ENCODE results near the gene MYH1.
"Not testable (repeated sequence)": the region's sequence is repeated elsewhere in the genome, so short reads cannot be mapped to it uniquely, and the experiment has no call there.

Gene MYH1

GRCh38 chr17:10518271-10519037, at the start of gene MYH1:
Gene MYH1 (minus strand): TSS chr17:10518542. CDS start chr17:10516642, 1,900 bp downstream.
- DNase-seq, result no peak

- DNase-seq, result no peak
These were observed 45.8 kb upstream of the MYH1 start for GRCh38 chr17:10563991-10564660.

- DNase-seq, result no peak
These were observed 39.7 kb upstream of the MYH1 start for GRCh38 chr17:10558049-10558448.

DNA sequence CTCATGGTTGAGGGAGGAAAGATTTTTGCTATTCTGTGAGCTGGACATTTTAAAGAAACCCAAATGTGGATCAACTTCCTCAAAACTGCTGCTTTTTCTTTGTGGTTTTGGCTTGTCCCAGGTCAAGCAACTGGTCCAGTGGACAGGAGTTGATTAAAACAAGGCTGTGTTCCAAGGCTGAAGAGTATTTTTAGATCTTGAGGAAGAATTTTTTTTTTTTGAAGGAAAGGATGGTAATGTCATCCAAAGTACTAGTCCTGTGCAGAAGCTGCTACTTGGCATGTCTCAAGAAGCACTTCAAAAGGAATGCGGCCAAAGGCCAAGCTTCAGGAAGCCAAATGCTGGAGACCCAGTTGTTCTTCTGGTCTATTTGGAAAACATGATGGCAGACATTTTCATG, 39.1 kb upstream of the MYH1 start:
- DNase-seq, result no peak

- DNase-seq, result no peak
These were observed 38.1 kb upstream of the MYH1 start for GRCh38 chr17:10556301-10557005.

DNA sequence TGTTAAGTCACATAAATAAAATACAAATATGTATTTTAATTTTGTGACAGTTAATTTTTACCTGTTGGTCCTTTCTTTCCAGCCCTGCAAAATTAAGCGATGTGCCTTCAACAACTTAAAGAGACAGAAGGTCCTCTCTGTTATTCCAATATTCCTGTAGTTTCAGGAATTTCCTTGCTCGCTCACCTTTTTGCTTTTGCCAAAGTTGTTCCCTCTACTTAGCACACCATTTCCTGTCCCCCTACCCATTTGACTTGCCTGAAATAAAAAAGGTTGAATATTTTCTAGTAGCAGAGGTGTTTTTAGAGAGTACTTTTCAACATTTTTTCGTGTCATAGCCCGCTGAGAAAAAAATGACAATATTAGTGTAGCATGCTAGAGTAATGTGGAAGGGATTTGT, 31.7 kb upstream of the MYH1 start:
- no peak for DNase-seq

- no peak for DNase-seq
These were observed 30.9 kb upstream of the MYH1 start, which contains the start of gene MYH2 for GRCh38 chr17:10549096-10549842. Gene MYH2 (minus strand): TSS chr17:10549658. CDS start chr17:10547920, 1,738 bp downstream.

- no peak for DNase-seq
These were observed 29.0 kb upstream of the MYH1 start for GRCh38 chr17:10547351-10547750.

- not testable (repeated sequence) for DNase-seq
These were observed 25.1 kb upstream of the MYH1 start for GRCh38 chr17:10543486-10543885.

GRCh38 chr17:10541179-10541578, 22.8 kb upstream of the MYH1 start:
- not testable (repeated sequence) for DNase-seq

GRCh38 chr17:10532026-10532425, 13.7 kb upstream of the MYH1 start:
- no peak for DNase-seq

- DNase-seq, result no peak
These were observed 9.1 kb upstream of the MYH1 start for GRCh38 chr17:10527419-10527818.

DNA sequence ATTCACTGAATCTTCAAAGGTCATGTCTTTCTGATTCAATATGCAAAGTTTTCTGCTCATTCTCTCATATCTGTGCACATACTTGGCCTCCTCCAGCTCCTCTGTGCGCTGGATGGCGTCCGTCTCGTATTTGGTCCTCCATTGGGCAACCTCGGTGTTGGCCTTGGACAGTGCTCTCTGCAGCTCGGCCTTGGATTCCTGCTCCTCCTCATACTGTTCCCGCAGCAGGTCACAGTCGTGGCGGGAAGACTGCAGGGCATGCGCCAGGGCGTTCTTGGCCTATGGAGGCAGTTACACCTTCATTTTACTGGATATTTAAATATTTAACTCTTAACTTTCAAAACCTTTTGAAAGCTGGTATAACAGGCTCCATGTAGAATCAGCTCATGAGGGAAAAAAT, 8.2 kb upstream of the MYH1 start:
- no peak for DNase-seq

- DNase-seq, result no peak
These were observed 4.7 kb upstream of the MYH1 start for GRCh38 chr17:10523064-10523463.

- no peak for DNase-seq
These were observed 3.6 kb upstream of the MYH1 start for GRCh38 chr17:10521949-10522348.

- no peak for DNase-seq
These were observed 1.7 kb downstream of the MYH1 start for GRCh38 chr17:10516638-10517037.

GRCh38 chr17:10516065-10516464, 2.3 kb downstream of the MYH1 start:
- no peak for DNase-seq

DNA sequence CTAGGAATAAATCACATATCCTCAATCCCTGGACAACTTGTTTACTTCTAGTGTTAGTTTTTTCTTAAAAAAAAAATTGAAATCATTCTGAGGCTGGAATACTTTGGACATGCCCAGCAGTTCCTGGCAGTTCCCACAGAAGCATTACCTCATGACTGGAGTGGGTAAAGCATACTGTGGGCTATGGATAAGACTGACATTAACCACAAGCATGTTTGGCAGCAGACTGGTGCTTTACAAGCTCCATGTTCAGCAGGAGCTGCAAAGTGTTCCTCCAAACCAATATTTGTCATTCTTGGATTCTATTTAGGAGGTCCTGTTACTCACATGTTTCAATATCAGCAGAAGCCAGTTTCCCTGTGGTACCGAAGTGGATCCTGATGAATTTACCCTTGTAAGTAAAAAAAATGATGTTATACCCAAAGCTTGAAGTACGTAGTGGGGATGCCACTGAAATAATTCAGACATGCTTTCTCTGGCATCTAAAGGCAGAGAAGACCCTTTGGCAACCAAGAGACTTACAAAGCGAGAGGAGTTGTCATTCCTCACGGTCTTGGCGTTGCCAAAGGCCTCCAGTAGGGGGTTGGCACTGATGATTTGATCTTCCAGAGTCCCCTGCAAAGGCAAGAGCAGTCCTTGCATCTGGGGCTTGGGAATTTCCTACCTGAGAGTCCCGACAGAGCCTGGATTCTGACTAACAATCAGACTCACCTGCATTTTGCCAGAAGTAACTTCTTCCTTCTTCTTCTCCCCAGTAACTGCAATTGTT, 4.9 kb downstream of the MYH1 start:
- no peak for DNase-seq

DNA sequence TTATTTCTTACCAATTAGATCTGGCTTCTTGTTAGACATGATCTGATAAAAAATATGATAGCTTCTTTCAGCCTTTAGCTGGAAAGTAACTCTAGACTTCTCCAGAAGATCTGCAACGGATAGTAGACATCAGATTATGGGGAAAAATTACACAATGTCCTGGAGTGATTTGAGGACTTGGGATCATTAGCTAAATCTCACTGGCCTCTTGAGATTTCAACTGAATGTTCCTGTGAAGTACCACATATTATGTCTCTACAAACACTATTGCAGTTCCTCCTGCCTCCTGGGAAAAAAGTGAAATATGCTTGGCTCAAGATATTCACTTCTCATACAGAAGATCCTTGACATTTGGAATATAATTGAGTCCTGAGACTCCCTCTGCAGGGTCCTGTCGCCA, 5.5 kb downstream of the MYH1 start:
- no peak for DNase-seq

- DNase-seq, result no peak
These were observed 18.4 kb downstream of the MYH1 start for GRCh38 chr17:10499950-10500349.

DNA sequence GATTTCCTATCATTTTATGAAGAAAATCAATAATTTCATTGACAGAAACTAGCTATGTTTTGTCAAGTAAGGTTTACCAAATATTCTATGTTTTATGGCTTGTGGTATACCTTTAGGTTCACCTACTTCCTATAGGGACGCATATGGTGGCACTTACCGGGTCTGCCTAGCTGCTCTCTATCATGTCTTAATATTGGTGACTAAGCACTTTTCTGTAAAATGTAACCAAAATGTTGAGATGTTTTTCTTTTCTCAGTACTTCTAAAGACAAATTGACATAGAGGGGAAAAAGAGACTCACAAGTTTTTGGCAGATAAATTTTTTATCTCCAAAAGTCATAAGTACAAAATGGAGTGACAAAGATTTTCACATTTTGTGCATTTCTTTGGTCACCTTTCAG, 26.3 kb downstream of the MYH1 start:
- DNase-seq, result no peak

GRCh38 chr17:10482252-10482651, 36.1 kb downstream of the MYH1 start:
- no peak for DNase-seq

Data from CD4-positive, alpha-beta T cell treated with Interleukin-4 for 4 hours (primary cell).